Inflammatory macrophage (primary cell): ENCODE results near the gene SRA1.
A peak's percentile ranks its signal among the peaks of the same experiment; 100 is the strongest.
"Not testable (repeated sequence)": the region's sequence is repeated elsewhere in the genome, so short reads cannot be mapped to it uniquely, and the experiment has no call there.

Experiments used
- DNase-seq, 2 donors: peaks; one replicate each; pipeline ENCODE4 v3.0.0-alpha.2; 2020 to 2022
- total RNA-seq, 18 experiments: gene quantifications; one replicate each; lab custom pipeline; 2026; ENCODE audit warnings: mixed read lengths in 6 of 18, inconsistent platforms in 2 of 18; lab: John Stamatoyannopoulos, UW

SRA1 gene
- 19.0 to 42.9 (median 30.0) reads per million in 18 experiments for total RNA-seq

DNA sequence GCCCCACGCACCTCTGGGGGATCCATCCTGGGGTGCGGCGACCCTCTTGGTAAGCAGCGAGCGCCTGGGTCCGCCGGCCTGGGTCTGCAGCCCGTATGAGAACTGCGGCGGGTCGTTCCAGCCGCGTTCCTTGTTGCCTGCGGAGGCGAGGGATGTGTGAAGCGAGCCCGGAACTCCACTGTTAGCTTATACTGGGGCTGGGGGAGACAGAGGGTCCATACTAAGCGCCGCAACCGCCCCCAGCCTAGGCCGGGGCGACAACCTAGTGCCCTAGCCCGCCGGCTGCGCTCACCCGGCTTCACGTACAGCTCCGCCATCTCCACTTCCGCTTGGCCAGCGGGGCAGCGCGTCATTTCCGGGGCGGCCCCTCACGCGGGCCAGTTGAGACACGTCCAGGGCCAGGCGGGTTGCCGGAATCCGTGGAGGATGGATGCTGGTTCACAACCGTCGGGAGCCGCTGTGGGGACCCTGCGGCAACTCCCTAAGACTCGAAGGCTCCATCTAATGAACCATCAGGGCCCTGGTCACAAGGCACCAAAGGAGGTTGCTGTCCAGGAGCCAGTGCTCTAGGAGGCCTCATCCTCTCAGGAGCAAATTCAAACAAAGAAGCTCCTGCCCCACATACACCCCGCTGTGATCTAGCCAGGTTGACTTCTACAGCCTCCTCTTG lies at the start of gene SRA1:
SRA1 (minus strand) TSS at position 338 of the 670 bp plus-strand sequence; CDS start at position 317, 21 bp downstream.
- DNase-seq: peak; percentile 94 to 95

DNA sequence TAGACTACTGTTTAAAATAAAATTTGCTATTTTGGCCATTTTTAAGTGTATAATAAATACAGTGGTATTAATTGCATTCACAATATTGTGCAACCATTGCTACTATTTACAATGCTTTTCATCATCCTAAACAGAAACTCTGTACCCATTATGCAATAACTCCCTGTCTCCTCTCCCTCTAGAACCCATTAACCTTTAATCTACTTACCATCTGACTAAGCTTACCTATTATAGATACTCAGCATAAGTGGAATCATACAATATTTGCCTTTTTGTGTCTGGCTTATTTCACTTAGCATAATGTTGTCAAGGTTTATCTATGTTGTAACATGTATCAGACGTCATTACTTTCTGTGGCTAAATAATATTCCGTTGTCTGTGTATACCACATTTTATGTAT lies 49.8 kb upstream of the SRA1 start:
- peak in 1 of 2 donors; percentile 62 for DNase-seq

DNA sequence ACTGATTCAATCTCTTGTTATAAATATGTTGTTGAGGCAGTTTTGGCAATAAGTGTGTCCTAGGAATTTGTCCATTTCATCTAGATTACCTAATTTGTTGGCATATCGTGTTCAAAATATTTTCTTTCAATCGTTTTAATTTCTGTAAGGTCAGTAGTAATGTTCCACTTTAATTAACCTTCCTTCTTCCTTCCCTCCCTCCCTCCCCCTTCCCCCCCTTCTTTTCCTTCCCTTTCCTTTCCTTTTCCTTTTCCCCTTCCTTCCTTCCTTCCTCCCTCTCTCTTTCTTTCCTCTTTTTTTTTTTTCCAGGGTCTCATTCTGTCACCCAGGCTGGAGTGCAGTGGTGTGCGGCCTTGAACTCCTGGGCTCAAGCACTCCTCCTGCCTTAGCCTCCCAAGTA lies 48.6 kb upstream of the SRA1 start:
- DNase-seq: no peak

DNA sequence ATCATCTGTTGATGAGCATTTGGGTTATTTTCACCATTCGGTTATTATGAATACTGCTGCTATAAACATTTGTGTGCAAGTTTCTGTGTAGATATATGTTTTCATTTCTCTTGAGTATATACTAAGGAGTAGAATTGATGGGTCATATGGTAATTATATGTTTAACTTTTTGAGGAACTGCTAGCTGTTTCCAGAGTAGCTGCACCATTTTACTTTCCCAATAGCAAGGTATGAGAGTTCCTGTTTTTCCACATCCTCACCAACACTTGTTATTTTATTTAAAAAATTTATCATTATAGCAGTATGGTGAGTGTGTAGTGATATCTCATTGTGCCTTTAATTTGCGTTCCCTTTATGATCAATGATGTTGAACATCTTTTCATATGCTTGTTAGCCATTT lies 46.5 kb upstream of the SRA1 start:
- DNase-seq: peak; percentile 30 to 62

DNA sequence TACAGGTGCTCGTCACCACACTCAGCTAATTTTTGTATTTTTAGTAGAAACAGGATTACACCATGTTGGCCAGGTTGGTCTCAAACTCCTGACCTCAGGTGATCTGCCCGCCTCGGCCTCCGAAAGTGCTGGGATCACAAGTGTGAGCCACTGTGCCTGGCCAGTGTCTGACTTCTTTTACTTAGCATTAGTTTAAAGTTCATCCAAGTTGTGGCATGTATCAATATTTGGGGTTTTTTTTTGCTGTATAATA lies 46.1 kb upstream of the SRA1 start:
- not testable (repeated sequence) for DNase-seq

DNA sequence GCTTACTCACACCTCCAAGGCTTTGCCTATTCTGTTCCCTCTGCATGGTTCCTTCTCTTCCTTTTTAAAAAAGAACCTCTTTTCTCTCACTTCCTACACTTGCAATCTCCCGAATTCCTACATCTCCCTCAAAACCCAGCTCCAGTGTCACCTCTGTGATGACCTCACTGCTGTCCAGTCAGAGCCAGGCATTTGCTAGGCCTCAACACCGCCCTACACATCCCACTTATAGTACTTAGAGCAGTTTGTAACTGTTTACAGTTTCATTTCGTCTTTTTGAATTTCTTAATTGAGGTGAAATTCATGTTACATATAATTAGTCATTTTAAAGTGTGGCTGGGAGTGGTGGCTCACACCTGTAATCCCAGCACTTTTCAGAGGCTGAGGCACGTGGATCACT lies 44.9 kb upstream of the SRA1 start:
- peak; percentile 81 to 83 for DNase-seq

DNA sequence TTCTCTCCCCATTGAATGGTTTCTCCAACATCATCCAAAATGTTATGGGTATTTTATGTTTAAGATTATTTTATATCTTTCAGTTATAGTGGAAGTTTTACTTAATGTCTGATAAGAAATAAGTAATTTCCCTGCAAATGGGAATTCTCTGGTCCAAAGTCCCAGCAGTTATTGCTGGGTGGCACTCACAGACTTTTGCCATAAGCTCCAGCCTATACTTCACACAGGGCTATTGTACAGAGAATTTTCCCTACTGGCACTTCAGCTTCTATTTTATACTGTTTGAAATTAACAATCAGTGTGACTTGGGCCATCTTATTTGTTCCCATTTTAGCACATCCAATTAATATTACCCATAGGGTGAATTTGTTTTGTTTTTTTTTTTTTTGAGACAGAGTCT lies 42.8 kb upstream of the SRA1 start:
- no peak for DNase-seq

DNA sequence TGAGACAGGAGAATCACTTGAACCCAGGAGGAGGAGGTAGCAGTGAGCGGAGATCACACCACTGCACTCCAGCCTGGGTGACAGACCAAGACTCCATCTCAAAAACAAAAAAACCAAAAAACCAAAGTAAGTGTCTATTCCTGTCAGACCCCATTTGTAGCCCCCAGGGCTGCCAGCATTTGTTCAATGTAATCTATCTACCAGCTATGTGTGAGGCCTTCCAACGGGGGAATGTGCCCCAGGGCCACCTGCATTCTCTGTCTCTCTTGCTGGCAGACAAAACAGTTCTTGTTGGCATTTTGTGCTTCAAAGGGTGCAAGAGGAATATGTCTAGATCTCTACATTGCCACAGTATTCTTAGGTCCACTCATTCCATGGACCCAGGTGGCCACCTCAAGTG lies 41.6 kb upstream of the SRA1 start:
- no peak for DNase-seq

DNA sequence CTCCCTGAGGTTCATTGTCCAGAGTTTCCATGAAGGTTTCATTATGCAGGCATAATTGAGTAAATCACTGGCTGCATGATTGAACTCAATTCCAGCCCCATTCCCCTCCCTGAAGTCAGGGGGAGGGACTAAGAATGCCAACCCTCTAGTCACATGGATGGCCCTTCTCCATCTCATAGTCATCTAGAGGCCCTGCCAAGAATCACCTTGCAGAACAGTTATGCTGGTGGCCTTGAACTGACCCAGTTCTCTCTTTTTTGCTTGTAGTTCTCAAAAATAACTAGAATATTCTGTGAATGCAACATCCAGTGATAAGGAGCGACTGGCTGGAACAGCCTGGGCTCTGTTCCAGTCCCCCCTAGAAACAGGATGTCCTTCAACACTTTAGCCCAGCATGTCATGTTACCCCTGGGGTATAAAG lies 39.1 kb upstream of the SRA1 start:
- peak in 1 of 2 donors; percentile 42 for DNase-seq

DNA sequence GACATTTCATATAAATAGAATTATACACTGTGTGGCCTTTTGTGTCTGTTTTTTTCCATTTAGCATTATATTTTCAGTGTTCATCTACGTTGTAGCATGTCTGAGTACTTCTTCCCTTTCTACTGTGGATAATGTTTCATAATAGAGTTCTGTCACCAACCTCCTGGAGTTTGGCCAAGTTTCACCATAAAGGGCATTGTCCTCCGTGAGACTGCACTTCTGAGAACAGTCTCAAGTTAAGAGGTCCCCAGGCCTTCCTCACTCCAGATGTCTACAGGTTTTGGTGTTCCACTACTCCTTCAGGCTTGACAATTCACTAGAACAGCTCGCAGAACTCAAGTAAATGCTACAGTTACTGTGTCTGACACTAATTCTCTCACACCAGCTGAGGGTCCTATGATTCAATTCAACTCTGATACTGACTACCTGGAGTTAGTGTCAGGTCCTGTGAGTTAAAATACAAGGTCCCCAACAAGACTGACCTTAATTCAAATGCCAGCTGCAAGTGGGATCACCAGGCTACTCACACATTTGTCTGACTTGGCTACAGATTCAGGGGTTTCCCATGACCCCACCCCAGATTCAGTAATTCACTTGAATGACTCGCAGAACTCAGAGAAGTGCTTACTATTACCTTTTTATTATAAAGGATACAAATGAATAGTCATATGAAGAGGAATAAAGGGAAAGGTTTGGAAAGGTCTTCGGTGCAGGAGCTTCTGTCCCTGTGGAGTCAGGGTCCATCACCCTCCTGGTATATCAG lies 38.4 kb upstream of the SRA1 start:
- peak; percentile 93 to 98 for DNase-seq

DNA sequence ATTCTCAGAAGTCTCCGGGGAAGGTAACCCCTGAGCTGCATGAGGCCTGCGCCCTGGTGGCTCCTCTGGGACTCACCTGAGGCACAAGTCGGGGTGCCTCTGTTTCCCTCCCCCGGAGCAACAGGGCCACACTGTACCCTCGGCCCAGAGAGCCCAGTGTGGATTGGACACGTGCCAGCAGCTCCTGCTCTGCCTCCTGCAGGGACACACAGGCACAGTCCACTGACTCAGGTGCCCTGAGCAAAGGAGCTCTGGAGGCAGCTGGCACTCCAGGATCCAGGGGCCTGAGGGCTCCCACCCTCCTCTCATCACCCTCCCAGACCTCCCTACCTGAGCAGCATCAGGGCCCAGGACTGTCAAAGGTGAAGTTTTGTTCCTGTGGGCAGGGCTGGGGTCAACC lies 36.9 kb upstream of the SRA1 start:
- DNase-seq: no peak

DNA sequence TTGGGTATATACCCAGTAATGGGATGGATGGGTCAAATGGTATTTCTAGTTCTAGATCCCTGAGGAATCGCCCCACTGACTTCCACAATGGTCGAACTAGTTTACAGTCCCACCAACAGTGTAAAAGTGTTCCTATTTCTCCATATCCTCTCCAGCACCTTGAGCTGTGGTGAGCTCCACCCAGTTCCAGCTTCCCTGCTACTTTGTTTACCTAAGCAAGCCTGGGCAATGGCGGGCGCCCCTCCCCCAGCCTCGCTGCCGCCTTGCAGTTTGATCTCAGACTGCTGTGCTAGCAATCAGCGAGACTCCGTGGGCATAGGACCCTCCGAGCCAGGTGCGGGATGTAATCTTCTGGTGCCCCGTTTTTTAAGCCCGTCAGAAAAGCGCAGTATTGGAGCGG lies 35.8 kb upstream of the SRA1 start:
- DNase-seq: not testable (repeated sequence)

DNA sequence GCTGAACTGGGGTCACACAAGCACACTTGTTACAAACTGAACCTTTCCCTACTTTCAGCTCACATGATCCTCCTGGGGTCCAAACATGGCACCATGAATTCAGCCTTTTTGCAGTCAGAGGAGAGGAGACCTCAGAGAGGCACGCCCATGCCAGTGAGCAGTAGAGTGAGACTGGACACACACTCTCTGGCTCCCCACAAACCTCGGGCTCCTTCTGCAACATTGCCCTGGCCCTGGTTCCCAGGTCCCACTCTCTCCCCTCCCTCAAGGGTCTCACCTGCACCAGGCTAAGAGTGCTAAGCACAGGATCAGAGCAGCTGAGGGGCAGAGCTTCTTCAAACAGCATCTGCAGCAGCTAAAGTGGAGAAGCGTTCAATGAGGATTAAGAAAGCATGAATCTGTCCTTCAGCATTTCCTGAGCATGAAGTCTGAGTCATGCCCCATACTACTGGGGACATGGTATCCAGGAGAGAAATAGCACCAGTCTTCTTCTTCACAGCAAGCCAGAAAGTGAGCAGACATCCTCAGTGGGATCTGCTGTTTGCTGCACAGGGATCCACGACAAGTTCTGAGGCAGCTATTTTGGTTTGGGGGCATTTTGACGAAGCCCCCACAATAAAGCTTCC lies 34.6 kb upstream of the SRA1 start:
- peak; percentile 71 to 75 for DNase-seq

DNA sequence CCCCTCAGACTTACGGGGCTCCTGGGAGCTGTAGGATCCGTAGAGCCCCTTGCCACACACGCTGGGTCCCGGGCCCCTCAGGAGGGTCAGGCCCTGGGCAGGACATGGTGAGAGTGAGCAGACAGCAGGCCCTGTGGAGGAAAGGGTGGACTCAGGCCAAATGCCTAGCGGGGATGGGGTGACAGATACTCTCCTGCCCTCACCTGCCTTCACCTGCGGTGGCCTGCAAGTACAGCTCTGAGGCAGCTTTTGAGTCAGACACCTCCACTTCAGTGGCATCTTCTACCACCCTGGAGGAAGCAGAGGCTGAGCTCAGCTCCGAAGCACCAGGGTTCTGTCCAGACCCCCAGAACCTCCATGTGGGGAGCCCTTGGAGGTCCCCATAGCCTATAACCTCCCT lies 33.6 kb upstream of the SRA1 start:
- no peak for DNase-seq

DNA sequence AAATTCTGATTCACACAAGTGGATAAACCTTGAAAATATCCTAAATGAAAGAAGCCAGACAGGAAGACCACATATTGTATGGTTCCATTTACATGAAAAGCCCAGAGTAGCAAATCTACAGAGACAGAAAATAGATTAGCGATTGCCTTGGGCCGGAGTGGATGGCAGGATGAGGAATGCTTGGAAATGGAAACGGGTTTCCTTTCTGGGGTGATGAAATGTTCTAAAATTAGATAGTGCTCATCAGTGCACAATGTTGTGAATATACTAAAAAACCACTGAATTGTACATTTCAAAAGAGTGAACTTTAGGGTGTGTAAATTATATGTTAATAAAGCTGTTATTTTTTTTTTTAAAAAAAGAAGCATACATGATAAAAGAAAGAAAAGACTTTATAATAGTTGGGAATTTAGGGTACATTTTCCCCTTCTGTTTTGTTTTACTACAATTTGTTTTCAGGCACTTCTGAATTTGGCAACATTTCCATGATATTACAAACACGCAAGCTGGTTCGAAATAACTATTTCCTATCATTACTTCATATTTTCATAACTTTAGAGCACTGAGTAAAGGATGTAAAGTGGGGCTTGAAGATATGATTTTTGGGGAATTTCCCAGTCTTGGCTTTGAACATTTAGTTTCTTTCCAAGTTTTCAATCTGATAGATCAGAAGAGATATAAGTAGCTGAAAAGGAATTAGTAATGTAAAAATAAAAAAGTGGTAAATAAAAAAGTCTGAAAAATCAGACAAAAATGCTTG lies 31.2 kb upstream of the SRA1 start:
- peak in 1 of 2 donors; percentile 74 for DNase-seq

DNA sequence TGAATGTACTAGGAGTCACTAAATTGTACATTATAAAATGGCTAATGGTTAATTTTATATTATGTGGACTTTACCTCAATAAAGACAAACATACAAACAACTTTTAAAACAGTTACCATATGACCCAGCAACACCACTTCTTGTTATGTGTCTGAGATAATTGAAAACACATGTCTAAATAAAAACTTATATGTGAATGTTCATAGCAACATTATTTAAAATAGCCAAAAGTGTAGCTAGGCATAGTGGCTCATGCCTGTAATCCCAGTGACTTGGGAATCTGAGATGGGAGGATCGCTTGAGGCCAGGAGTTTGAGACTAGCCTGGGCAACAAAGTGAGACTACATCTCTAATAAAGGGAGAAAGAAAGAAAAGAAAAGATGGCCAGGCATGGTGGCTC lies 30.2 kb upstream of the SRA1 start:
- DNase-seq: no peak

DNA sequence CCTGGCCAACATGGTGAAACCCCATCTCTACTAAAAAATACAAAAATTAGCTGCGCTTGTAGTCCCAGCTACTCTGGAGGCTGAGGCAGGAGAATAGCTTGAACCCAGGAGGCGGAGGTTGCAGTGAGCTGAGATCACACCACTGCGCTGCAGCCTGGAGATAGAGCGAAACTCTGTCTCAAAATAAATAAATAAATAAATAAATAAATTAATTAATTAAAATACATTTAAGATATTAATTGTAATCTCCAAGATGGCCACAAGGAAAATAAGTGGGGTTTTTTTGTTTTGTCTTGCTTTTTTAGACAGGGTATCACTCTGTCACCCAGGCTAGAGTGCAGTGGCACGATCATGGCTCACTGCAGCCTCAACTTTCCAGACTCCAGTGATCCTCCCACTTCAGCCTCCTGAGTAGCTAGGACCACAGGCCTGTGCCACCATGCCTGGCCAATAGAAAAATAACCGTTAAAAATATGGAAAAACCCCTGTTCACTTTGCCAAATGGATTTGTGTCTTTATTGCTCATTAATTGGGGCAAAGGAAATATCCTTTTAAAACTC lies 22.0 kb upstream of the SRA1 start:
- DNase-seq: not testable (repeated sequence)

DNA sequence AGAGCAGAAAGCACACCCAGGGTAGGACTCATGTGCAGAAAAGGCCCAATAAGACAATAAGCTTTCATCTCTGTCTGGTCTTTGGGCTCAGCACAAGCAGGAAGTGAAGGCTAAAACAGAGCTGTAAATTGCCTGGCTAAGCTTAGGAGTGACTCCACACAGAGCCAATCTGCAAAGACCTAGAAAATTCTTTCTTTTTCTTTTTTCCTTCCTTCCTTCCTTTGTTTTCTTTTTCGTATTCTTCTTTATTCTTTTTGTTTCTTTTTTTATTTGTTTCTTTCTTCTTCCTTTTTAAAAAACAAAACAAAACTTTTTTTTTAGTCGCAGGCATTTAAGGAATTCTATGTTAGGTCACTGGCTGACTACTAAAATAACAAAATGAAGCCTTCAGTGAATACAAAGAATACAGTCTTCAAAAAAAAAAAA lies 19.5 kb upstream of the SRA1 start:
- DNase-seq: no peak

DNA sequence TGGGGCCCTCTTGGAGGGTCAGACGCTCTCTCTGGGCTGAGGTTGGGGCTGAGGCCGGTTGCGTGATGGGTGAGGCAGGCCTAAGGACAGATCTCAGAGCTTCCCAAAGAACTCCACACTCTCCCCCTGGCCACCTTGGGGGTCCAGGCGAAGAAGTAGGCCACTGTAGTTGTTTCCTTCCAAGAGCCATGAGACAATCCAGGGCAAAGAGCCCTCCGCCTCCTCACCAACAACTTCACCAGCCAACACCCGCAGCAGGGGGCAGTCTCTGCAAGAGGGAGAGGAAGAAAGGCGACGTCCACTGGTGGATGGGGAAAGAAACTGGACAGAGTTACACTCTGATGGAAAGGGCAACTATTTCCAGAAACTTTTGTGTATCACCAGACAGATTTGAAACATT lies 18.0 kb upstream of the SRA1 start:
- peak; percentile 88 to 90 for DNase-seq

DNA sequence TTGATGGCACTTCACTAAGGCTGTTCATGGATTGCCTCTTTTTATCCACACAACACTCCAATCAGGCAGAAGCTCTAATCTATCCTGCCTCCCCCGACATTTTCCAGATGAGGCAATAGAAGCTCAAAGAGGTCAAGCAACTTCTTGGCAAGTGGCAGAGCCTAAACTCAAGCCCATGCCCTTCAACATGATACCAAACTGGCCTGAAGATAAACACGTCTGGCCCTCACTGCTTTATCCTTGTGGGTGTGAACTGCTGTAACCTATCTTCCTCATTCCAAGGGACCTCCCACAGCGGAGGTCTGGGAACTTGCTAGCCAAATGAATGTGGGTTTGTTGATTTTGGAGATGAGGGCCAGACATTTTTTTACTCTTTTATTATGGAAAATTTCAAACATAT lies 16.9 kb upstream of the SRA1 start:
- DNase-seq: peak; percentile 58 to 69

DNA sequence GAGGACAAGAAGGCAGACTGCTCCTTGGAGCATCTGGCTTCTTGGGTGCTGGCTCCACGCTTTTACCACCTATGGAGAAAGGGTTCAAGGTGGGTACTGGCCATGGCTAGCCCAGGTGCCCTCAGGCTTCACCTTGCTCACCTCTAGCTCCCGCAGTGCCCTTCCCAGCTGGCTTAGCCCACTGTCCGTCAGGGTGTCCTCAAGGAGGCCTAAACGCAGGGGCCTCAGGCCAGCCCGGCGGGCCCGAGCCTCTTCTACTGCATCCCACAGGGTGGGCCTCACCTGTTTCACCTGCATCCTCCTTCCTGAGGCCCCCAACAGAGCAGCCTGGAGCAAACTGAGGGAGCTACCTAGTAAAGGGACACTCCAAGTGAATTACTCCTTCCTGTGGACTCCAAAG lies 16.4 kb upstream of the SRA1 start:
- DNase-seq: no peak

DNA sequence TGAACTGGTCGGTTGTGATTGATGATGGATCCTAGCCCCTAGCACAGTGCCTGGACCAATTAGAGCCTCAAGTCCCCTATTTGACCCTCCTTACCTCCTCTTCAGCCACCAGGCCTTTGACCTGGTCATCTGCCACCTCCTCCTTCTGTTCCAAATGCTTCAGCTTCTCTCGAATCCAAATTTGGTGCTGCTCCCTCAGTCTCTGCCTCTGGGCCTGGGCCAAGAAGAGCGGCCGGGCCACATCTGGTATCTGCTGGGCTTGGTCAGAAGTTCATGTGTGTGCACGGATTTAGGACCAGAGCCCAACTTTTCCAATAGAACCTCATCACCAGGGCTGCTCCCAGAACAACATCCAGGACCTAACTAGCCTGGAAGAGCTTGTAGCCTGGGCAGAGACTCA lies 13.8 kb upstream of the SRA1 start:
- DNase-seq: no peak

DNA sequence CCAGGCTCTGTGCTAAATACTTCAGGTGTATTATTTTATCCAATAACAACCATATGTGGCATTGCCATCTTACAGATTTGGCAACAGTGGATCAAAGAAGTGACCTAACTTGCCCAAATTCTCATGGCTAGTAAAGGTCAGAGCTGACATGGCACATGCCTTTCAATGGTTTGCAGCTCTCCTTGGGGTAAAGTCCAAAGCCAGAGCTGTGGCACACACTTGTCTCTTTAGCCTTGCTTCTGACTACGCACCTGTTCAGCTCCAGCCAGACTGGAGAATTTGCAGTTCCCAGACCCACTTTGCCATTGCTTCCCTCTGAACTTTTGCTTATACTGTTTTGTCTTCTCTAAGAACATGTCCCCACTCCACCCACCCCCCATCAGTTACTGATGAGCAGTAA lies 13.2 kb upstream of the SRA1 start:
- DNase-seq: no peak
